Gastroesophageal sphincter (tissue), 3 donors: Measurements from ENCODE around the gene ACOD1.
"Not testable (repeated sequence)": the region's sequence is repeated elsewhere in the genome, so short reads cannot be mapped to it uniquely, and the experiment has no call there.

Source experiments
- CTCF ChIP-seq, 4 experiments: fragments of 200-600 bp in 2 of 4; fragments of 450-650 bp in 2 of 4; sonication (generic) in 1 of 4; IDR thresholded peaks; one replicate each; pipeline ENCODE4 v1.5.1; 2017 to 2019; ENCODE audit warnings: antibody characterized with exemption in 4 of 4, mild to moderate bottlenecking in 2 of 4, moderate library complexity in 2 of 4
- EP300 ChIP-seq: sonication (generic); formaldehyde crosslinking; IDR thresholded peaks from one replicate; pipeline ENCODE4 v1.6.1; 2017; ENCODE audit warnings: antibody characterized with exemption, mild to moderate bottlenecking
- POLR2A ChIP-seq, 2 donors: fragments of 450-650 bp; IDR thresholded peaks; one replicate each; pipeline ENCODE4 v1.6.1; 2017; ENCODE audit warnings: antibody characterized with exemption in 2 of 2, mild to moderate bottlenecking in 2 of 2, moderate library complexity in 1 of 2
- POLR2AphosphoS5 ChIP-seq: sonication (generic); formaldehyde crosslinking; IDR thresholded peaks from one replicate; pipeline ENCODE4 v1.6.1; 2017; ENCODE audit warnings: antibody characterized with exemption

- TF ChIP-seq CTCF (IDR thresholded peaks at IDR 0.05); POLR2A (IDR thresholded peaks at IDR 0.05); POLR2AphosphoS5; EP300: not testable (repeated sequence)
Measured at GRCh38 chr13:76899066-76899465, 49.2 kb upstream of the ACOD1 start.
